Suprapubic skin (tissue), 4 donors: ENCODE results near the gene NT5E.

Experiments used
- POLR2A ChIP-seq, 2 donors: fragments of 450-650 bp; IDR thresholded peaks; one replicate each; pipeline ENCODE4 v1.6.1; 2017; ENCODE audit warnings: antibody characterized with exemption in 2 of 2, mild to moderate bottlenecking in 2 of 2, moderate library complexity in 2 of 2
- POLR2AphosphoS5 ChIP-seq, 3 donors: sonication (generic); formaldehyde crosslinking; IDR thresholded peaks; one replicate each; pipeline ENCODE4 v1.6.1; 2017; ENCODE audit warnings: antibody characterized with exemption in 3 of 3
- TF ChIP-seq, protein P1 (sequence below), 2 donors: fragments of 200-600 bp in 1 of 2; fragments of 450-650 bp in 1 of 2; sonication (generic) in 1 of 2; IDR thresholded peaks; one replicate each; pipeline ENCODE4 v1.5.1; 2016 to 2019; ENCODE audit warnings: antibody characterized with exemption in 2 of 2, mild to moderate bottlenecking in 1 of 2, moderate library complexity in 1 of 2

DNA sequence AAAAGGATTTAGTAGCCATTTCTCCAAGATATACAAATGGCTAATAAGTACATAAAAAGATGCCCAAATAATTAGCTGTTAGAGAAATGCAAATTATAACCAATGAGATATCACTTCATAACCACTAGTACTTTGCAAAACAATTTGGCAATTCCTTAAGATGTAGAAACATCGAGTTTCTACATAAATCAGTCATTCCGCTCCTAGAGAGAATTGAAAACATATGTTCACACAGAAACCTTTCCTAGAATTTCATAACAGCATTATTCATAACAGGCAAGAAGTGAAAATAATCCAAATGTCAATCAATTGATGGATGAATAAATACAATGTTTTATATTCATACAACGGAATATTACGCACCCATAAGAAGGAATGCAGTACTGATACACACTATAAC, 20.5 kb upstream of the NT5E start:
- TF ChIP-seq, protein P1, sequence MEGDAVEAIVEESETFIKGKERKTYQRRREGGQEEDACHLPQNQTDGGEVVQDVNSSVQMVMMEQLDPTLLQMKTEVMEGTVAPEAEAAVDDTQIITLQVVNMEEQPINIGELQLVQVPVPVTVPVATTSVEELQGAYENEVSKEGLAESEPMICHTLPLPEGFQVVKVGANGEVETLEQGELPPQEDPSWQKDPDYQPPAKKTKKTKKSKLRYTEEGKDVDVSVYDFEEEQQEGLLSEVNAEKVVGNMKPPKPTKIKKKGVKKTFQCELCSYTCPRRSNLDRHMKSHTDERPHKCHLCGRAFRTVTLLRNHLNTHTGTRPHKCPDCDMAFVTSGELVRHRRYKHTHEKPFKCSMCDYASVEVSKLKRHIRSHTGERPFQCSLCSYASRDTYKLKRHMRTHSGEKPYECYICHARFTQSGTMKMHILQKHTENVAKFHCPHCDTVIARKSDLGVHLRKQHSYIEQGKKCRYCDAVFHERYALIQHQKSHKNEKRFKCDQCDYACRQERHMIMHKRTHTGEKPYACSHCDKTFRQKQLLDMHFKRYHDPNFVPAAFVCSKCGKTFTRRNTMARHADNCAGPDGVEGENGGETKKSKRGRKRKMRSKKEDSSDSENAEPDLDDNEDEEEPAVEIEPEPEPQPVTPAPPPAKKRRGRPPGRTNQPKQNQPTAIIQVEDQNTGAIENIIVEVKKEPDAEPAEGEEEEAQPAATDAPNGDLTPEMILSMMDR (IDR thresholded peaks at IDR 0.05) = no peak
- TF ChIP-seq POLR2A (IDR thresholded peaks at IDR 0.05) (no peak), POLR2AphosphoS5 (IDR thresholded peaks at IDR 0.05) (no peak)
